Nephron progenitor cell (in vitro differentiated cells): Measurements from ENCODE around the gene ACTL6B.

ENCODE experiments used
- DNase-seq: peaks from one replicate; pipeline ENCODE4 v3.0.0; 2021
- H3K27ac Mint-ChIP-seq: 2 replicates; pipeline ENCODE4 v1.8.0; 2021; ENCODE audit warnings: mild to moderate bottlenecking, moderate library complexity, mixed read lengths
- H3K27me3 Mint-ChIP-seq: 2 replicates; pipeline ENCODE4 v1.8.0; 2021; ENCODE audit warnings: mild to moderate bottlenecking, low read depth, mixed read lengths; ENCODE audit not compliant: poor library complexity
- H3K36me3 Mint-ChIP-seq: 2 replicates; pipeline ENCODE4 v1.8.0; 2021; ENCODE audit warnings: low read depth, mixed read lengths
- H3K4me1 Mint-ChIP-seq: 2 replicates; pipeline ENCODE4 v1.8.0; 2021; ENCODE audit warnings: mixed read lengths
- H3K4me3 Mint-ChIP-seq: 2 replicates; pipeline ENCODE4 v1.8.0; 2021; ENCODE audit warnings: mild to moderate bottlenecking, moderate library complexity, mixed read lengths
- H3K9me3 Mint-ChIP-seq: 2 replicates; pipeline ENCODE4 v1.8.0; 2021; ENCODE audit warnings: mild to moderate bottlenecking, moderate library complexity, mixed read lengths
- CTCF ChIP-seq: fragments of 200-600 bp; sonication (generic); IDR thresholded peaks from 2 replicates; pipeline ENCODE4 v1.5.0; 2021; ENCODE audit warnings: antibody characterized with exemption

ACTL6B gene

GRCh38 chr7:100685049-100685605, 28.9 kb upstream of the ACTL6B start:
- TF ChIP-seq CTCF: no peak
- H3K9me3 Mint-ChIP-seq: no peaks in the 10 kb centered on the region
- no peak overlapping the region for H3K27ac Mint-ChIP-seq
- peaks cover 23% of the 10 kb centered on the region for H3K4me1 Mint-ChIP-seq
- H3K27me3 Mint-ChIP-seq: no peaks in the 10 kb centered on the region
- H3K36me3 Mint-ChIP-seq: peaks cover 18% of the 10 kb centered on the region
- no peak for DNase-seq
- H3K4me3 Mint-ChIP-seq: no peak overlapping the region

GRCh38 chr7:100684534-100685042, 28.3 kb upstream of the ACTL6B start:
- Mint-ChIP-seq H3K36me3 (peaks cover 21% of the 10 kb centered on the region), H3K4me1 (peaks cover 22% of the 10 kb centered on the region), H3K27me3 (no peaks in the 10 kb centered on the region), H3K4me3 (no peak overlapping the region), H3K27ac (no peak overlapping the region), H3K9me3 (no peaks in the 10 kb centered on the region)
- no peak for TF ChIP-seq CTCF
- no peak for DNase-seq

- no peak for DNase-seq
- H3K9me3 Mint-ChIP-seq: no peaks in the 10 kb centered on the region
- TF ChIP-seq CTCF: no peak
- peaks cover 21% of the 10 kb centered on the region for H3K4me1 Mint-ChIP-seq
- H3K27me3 Mint-ChIP-seq: no peaks in the 10 kb centered on the region
- H3K36me3 Mint-ChIP-seq: peaks cover 17% of the 10 kb centered on the region
- no peak overlapping the region for H3K4me3 Mint-ChIP-seq
- H3K27ac Mint-ChIP-seq: peak overlapping the region; percentile 68
Observed at GRCh38 chr7:100683659-100684533, 27.6 kb upstream of the ACTL6B start.

GRCh38 chr7:100682991-100683658, 26.9 kb upstream of the ACTL6B start:
- H3K4me3 Mint-ChIP-seq: no peak overlapping the region
- no peak for DNase-seq
- H3K27me3 Mint-ChIP-seq: no peaks in the 10 kb centered on the region
- H3K27ac Mint-ChIP-seq: peak overlapping the region; percentile 68
- H3K9me3 Mint-ChIP-seq: no peaks in the 10 kb centered on the region
- H3K4me1 Mint-ChIP-seq: peaks cover 17% of the 10 kb centered on the region
- no peak for TF ChIP-seq CTCF
- peaks cover 16% of the 10 kb centered on the region for H3K36me3 Mint-ChIP-seq

- no peak for DNase-seq
- H3K27ac Mint-ChIP-seq: no peak overlapping the region
- no peak for TF ChIP-seq CTCF
Observed at GRCh38 chr7:100682228-100682741, 26.0 kb upstream of the ACTL6B start.

More at GRCh38 chr7:100682228-100682741, 26.0 kb upstream of the ACTL6B start:
- no peaks in the 10 kb centered on the region for H3K9me3 Mint-ChIP-seq
- peaks cover 20% of the 10 kb centered on the region for H3K36me3 Mint-ChIP-seq
- peaks cover 20% of the 10 kb centered on the region for H3K4me1 Mint-ChIP-seq
- H3K4me3 Mint-ChIP-seq: no peak overlapping the region
- no peaks in the 10 kb centered on the region for H3K27me3 Mint-ChIP-seq
